Mucosa of descending colon (tissue), 3 donors: Measurements from ENCODE around the gene TLE2. TPM values are rescaled to one million over a fixed set of nuclear protein-coding genes. Genes with fewer than 3 reads are reported as not detected.

Experiments
- ATAC-seq: fragments of 200-7000 bp; cut with Tn5 transposase; one replicate; pipeline ENCODE4 v1.9.1; 2020; ENCODE audit warnings: mild to moderate bottlenecking, moderate library complexity
- DNase-seq, 3 donors: peaks; one replicate each; pipeline ENCODE4 v3.0.0-alpha.2; 2020
- H3K36me3 ChIP-seq: fragments of 200-600 bp; one replicate; pipeline ENCODE4 v1.8.0; 2021; ENCODE audit warnings: low read depth, mild to moderate bottlenecking
- H3K4me1 ChIP-seq: fragments of 200-600 bp; one replicate; pipeline ENCODE4 v1.8.0; 2021; ENCODE audit warnings: low read depth, mild to moderate bottlenecking
- H3K4me3 ChIP-seq: fragments of 200-600 bp; one replicate; pipeline ENCODE4 v1.8.0; 2021; ENCODE audit warnings: mild to moderate bottlenecking
- H3K9me3 ChIP-seq: fragments of 200-600 bp; one replicate; pipeline ENCODE4 v1.8.0; 2021; ENCODE audit warnings: mild to moderate bottlenecking
- CTCF ChIP-seq: fragments of 200-600 bp; IDR thresholded peaks from one replicate; pipeline ENCODE4 v1.8.0; 2022; ENCODE audit warnings: antibody characterized with exemption, mild to moderate bottlenecking
- intact Hi-C, 2 donors: fragments of 100-400 bp; cut with DNase I in 1 of 2; cut with micrococcal nuclease in 1 of 2; formaldehyde crosslinking; loops; one replicate each; pipeline versions ENCODE4 v1.11.0 to v1.11.1; 2022; cut with DNase I, micrococcal nuclease
- total RNA-seq, 3 donors: library from RNA; stranded (reverse); fragmentation: NEBNext Ultra II Directional in 2 of 3; extraction: Animal tissue kit (Norgen Biotek cat#: 25700) in 2 of 3; gene quantifications; one replicate each; pipeline versions ENCODE4 v1.2.1 to v1.2.4, GENCODE V29; 2021 to 2023
- donor health status: DM: no; HTN: no; CAD: no; lungs with moderate emphysema.
- donor health status: DM: no; HTN: no; CAD: no.
- donor health status: DM: no; HTN: yes; CAD: no.

TLE2 gene
- total RNA-seq, 3 donors from 2014 or later, result 40.0 to 66.5 (median 63.5) TPM

GRCh38 chr19:2963122-2963521 is 66.0 kb downstream of the TLE2 start:
- no peaks in the 10 kb centered on the region for H3K9me3 ChIP-seq
- ATAC-seq (no peak), DNase-seq (no peak)
- TF ChIP-seq CTCF, result no peak
- no peak overlapping the region for H3K4me3 ChIP-seq
- intact Hi-C loops, result loop anchor here (10.0 kb wide), 2 partner anchors 142 to 202 kb away; no protein-coding TSS in a partner anchor
- no peaks in the 10 kb centered on the region for H3K36me3 ChIP-seq
- no peaks in the 10 kb centered on the region for H3K4me1 ChIP-seq

GRCh38 chr19:2962018-2962670 is 66.9 kb downstream of the TLE2 start:
- peak; percentile 35 for TF ChIP-seq CTCF
- DNase-seq (peak in 1 of 3 donors; percentile 75), ATAC-seq (peak; percentile 75)
- H3K4me3 ChIP-seq, result no peak overlapping the region
- H3K36me3 ChIP-seq, result no peaks in the 10 kb centered on the region
- intact Hi-C loops, result loop anchor here (10.0 kb wide), 2 partner anchors 143 to 203 kb away; no protein-coding TSS in a partner anchor
- H3K4me1 ChIP-seq, result no peaks in the 10 kb centered on the region
- no peaks in the 10 kb centered on the region for H3K9me3 ChIP-seq

GRCh38 chr19:2960120-2960519 is 69.0 kb downstream of the TLE2 start:
- no peak for TF ChIP-seq CTCF
- no peak overlapping the region for H3K4me3 ChIP-seq
- no peaks in the 10 kb centered on the region for H3K4me1 ChIP-seq
- no peaks in the 10 kb centered on the region for H3K9me3 ChIP-seq
- DNase-seq (no peak), ATAC-seq (no peak)
- intact Hi-C loops, result loop anchor here (10.0 kb wide), 2 partner anchors 145 to 205 kb away; no protein-coding TSS in a partner anchor
- no peaks in the 10 kb centered on the region for H3K36me3 ChIP-seq

GRCh38 chr19:2957160-2957559 is 71.9 kb downstream of the TLE2 start:
- Histone ChIP-seq H3K36me3 (no peaks in the 10 kb centered on the region), H3K9me3 (no peaks in the 10 kb centered on the region), H3K4me1 (peaks cover 5% of the 10 kb centered on the region), H3K4me3 (no peak overlapping the region)
- TF ChIP-seq CTCF, result no peak
- ATAC-seq (no peak), DNase-seq (no peak)
- intact Hi-C loops, result no loop called here

- Histone ChIP-seq H3K4me1 (peaks cover 13% of the 10 kb centered on the region), H3K4me3 (no peak overlapping the region), H3K36me3 (peaks cover 4% of the 10 kb centered on the region), H3K9me3 (no peaks in the 10 kb centered on the region)
- ATAC-seq (peak; percentile 53), DNase-seq (peak; percentile 68 to 85 (median 73))
- intact Hi-C loops, result no loop called here
- TF ChIP-seq CTCF, result no peak
Observed at GRCh38 chr19:2952953-2953481, 76.1 kb downstream of the TLE2 start.
